Thyroid gland (tissue), 4 donors: ENCODE data around the gene GCNA. TPM values are rescaled to one million over a fixed set of nuclear protein-coding genes. Genes with fewer than 3 reads are reported as not detected.

Experiments
- DNase-seq, 2 donors: peaks; one replicate each; pipeline ENCODE4 v3.0.0-alpha.2; 2019
- H3K27ac ChIP-seq, 3 donors: fragments of 200-600 bp; sonication (generic); 1 replicate in 2 of 3; 2 replicates in 1 of 3; pipeline ENCODE4 v1.5.1; 2016 to 2019; ENCODE audit warnings: mild to moderate bottlenecking in 1 of 3, moderate library complexity in 1 of 3
- H3K27me3 ChIP-seq: fragments of 200-600 bp; sonication (generic); one replicate; pipeline ENCODE4 v1.5.1; 2019
- H3K36me3 ChIP-seq, 2 donors: fragments of 200-600 bp; sonication (generic); one replicate each; pipeline ENCODE4 v1.5.1; 2016 to 2019
- H3K4me1 ChIP-seq, 2 donors: fragments of 200-600 bp; sonication (generic); one replicate each; pipeline ENCODE4 v1.5.1; 2017 to 2019
- H3K4me3 ChIP-seq, 3 donors: fragments of 200-600 bp; sonication (generic); replicated peaks in 1 of 3; 1 replicate in 2 of 3; 2 replicates in 1 of 3; pipeline ENCODE4 v1.5.1; 2016; ENCODE audit warnings: mild to moderate bottlenecking in 1 of 3
- H3K9me3 ChIP-seq: fragments of 200-600 bp; sonication (generic); one replicate; pipeline ENCODE4 v1.5.1; 2017
- POLR2A ChIP-seq, 2 donors: fragments of 450-650 bp; IDR thresholded peaks; one replicate each; pipeline ENCODE4 v1.6.1; 2017; ENCODE audit warnings: antibody characterized with exemption in 2 of 2, mild to moderate bottlenecking in 2 of 2, moderate library complexity in 1 of 2
- WGBS, 2 donors: methylation state at CpG; one replicate each; pipeline ENCODE4 v1.1.5; 2017; 5-methylcytosine and 5-hydroxymethylcytosine counted together
- intact Hi-C: fragments of 100-400 bp; cut with DNase I; formaldehyde crosslinking; loops from one replicate; pipeline ENCODE4 v1.15.1; 2023
- total RNA-seq, 4 donors: library from RNA; depleted of rRNA; stranded (reverse); fragments of >200 nt; gene quantifications; one replicate each; pipeline ENCODE4 v1.2.3, GENCODE V29; 2016
- TF ChIP-seq, protein P1 (sequence below), 6 experiments: fragments of 200-600 bp in 3 of 6; fragments of 450-650 bp in 3 of 6; sonication (generic) in 3 of 6; IDR thresholded peaks; one replicate each; pipeline ENCODE4 v1.5.1; 2016 to 2019; ENCODE audit warnings: antibody characterized with exemption in 6 of 6, mild to moderate bottlenecking in 2 of 6, inconsistent platforms in 1 of 6, moderate library complexity in 1 of 6

The GCNA gene, protein sequence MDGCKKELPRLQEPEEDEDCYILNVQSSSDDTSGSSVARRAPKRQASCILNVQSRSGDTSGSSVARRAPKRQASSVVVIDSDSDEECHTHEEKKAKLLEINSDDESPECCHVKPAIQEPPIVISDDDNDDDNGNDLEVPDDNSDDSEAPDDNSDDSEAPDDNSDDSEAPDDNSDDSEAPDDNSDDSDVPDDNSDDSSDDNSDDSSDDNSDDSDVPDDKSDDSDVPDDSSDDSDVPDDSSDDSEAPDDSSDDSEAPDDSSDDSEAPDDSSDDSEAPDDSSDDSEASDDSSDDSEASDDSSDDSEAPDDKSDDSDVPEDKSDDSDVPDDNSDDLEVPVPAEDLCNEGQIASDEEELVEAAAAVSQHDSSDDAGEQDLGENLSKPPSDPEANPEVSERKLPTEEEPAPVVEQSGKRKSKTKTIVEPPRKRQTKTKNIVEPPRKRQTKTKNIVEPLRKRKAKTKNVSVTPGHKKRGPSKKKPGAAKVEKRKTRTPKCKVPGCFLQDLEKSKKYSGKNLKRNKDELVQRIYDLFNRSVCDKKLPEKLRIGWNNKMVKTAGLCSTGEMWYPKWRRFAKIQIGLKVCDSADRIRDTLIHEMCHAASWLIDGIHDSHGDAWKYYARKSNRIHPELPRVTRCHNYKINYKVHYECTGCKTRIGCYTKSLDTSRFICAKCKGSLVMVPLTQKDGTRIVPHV
- total RNA-seq = 1 to 10 TPM; 1.8 to 3.6 (median 2.5) TPM

DNA sequence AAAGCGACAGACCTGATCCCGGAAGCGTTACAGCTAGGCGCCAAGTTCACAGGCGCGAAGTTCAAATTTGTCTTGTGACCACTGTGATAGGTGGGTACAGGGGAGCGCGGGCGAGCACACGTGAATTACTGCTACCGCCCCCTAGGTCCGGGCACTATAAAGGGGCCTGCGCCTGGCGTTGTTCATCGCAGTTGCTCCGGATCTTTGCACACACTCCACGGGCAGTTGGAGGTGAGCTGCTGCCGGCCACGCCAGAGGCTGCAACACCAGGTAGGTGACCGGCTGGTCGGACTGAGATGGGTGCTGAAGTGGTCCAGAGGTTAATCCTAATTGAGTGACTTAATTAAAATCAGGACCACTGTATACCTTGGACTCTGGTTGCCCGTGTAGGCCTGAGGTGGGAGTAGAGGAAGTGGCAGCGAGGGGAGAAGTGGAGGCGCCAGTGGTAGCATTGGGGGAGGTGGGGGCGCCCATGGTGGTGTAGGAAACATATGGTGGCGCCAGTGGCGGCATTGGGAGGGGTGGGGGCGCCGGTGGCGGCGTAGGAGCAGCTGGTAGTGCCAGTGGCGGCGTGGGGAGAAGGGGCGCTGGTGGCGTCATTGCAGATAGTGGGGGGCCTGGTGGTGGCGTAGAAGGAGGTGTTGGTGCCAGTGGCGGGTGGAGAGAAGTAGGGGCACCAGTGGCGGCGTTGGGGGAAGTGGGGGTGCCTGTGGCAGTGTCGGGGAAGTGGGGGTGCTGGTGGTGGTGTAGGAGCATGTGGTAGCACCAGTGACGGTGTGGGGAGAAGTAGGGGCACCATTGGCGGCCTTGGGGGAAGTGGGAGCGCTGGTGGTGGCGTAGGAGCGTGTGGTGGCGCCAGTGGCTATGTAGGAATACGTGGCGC lies at the start of gene GCNA:
GCNA (plus strand) TSS at position 185 of the 883 bp plus-strand sequence. CDS start 2,385 bp downstream, outside the sequence.
- no peaks in the 10 kb centered on the region for H3K27me3 ChIP-seq
- H3K27ac ChIP-seq = no peak within 1 kb of the TSS
- 97 to 98% methylated on average over 34 to 40 of the region's 48 CpGs for WGBS, 2 donors
- H3K4me1 ChIP-seq = no peaks in the 10 kb centered on the region
- no peak within 1 kb of the TSS for H3K4me3 ChIP-seq
- intact Hi-C loops = no loop called here
- no peak for TF ChIP-seq POLR2A (IDR thresholded peaks at IDR 0.05)
- TF ChIP-seq, protein P1, sequence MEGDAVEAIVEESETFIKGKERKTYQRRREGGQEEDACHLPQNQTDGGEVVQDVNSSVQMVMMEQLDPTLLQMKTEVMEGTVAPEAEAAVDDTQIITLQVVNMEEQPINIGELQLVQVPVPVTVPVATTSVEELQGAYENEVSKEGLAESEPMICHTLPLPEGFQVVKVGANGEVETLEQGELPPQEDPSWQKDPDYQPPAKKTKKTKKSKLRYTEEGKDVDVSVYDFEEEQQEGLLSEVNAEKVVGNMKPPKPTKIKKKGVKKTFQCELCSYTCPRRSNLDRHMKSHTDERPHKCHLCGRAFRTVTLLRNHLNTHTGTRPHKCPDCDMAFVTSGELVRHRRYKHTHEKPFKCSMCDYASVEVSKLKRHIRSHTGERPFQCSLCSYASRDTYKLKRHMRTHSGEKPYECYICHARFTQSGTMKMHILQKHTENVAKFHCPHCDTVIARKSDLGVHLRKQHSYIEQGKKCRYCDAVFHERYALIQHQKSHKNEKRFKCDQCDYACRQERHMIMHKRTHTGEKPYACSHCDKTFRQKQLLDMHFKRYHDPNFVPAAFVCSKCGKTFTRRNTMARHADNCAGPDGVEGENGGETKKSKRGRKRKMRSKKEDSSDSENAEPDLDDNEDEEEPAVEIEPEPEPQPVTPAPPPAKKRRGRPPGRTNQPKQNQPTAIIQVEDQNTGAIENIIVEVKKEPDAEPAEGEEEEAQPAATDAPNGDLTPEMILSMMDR (IDR thresholded peaks at IDR 0.05) = no peak
- H3K36me3 ChIP-seq = peaks cover 13 to 14% of the 10 kb centered on the region in 2 donors
- H3K9me3 ChIP-seq = no peaks in the 10 kb centered on the region
- DNase-seq = no peak

DNA sequence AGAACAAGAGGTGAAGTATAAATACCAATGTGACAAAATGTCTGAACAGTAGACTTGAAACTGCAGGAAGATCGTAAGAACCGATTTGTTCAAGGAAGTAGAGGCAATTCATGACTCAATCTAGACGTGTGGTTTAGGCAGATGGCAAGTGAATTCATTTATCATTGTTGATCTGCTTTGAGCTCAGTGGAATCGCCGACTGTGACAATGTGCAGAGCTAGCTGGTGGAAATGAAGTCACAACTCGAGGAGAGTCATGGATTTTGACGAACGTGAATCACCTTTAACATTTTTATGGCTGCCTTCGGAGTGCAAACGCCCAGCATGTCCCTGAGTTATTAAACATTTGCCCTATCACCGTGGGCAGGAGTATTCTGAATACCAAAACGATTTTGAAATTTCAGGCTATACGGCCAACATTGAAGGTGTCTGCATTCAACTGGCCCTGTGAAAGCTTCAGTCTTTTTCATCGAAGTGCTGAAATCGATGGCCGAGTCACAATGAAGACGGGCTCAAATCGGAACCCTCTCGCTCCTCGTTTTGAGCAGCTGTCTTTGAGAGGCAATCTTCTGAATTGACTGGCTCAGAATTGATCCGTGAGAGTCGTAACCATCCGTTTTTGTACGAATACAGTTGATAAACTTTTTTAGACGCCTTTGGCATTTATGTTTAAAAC lies 46.0 kb upstream of the GCNA start:
- no peak for TF ChIP-seq POLR2A (IDR thresholded peaks at IDR 0.05)
- TF ChIP-seq, protein P1 (IDR thresholded peaks at IDR 0.05) = no peak
- no peaks in the 10 kb centered on the region for H3K27me3 ChIP-seq
- intact Hi-C loops = no loop called here
- peak overlapping the region; percentile 68 to 82 (median 71) for H3K27ac ChIP-seq
- peak overlapping the region in 2 of 3 donors; percentile 20 to 53 for H3K4me3 ChIP-seq
- H3K36me3 ChIP-seq = no peaks in the 10 kb centered on the region
- DNase-seq = peak in 1 of 2 donors; percentile 4
- H3K4me1 ChIP-seq = no peaks in the 10 kb centered on the region
- WGBS, 2 donors = 6 to 9% methylated on average over 19 to 25 of the region's 25 CpGs
- H3K9me3 ChIP-seq = no peaks in the 10 kb centered on the region

DNA sequence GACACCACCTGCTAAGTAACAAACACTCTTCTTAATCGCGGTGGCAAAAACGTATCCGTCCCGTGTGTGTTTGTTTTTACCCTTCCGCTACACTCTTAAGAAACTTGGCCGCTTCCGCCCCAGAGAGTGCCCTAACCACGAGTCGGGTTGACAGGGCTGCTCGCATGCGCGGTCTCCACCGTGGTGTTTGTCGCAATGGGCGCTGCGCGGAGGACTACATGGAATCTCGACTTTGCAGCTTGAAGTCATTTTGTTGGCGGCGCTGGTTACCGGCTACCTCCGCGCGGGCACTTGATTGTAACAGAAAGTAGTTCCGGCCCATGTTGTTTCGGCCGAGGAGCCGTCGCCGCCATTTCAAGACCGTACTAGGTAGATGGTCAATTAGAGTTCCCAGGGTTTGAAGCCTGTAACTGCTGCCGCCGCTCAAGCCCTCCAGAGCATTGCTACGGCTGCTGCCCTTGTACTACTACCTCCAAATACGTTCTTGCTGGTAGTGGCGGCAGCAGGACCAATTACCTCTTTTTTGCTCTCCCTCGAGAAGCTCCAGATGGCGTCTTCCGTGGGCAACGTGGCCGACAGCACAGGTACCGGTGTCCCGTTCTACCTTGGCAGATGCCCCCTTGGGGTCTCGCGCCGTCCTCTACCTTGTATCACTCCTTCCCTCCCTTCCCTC lies 45.3 kb upstream of the GCNA start, which contains the start of gene OGT:
OGT (plus strand) TSS at position 352 of the 673 bp plus-strand sequence; CDS start at position 548, 196 bp downstream.
- Histone ChIP-seq H3K9me3 (no peaks in the 10 kb centered on the region), H3K4me3 (peak within 1 kb of the TSS; percentile 33 to 82 (median 64)), H3K27ac (peak within 1 kb of the TSS; percentile 69 to 87 (median 82)), H3K36me3 (no peaks in the 10 kb centered on the region), H3K4me1 (no peaks in the 10 kb centered on the region), H3K27me3 (no peaks in the 10 kb centered on the region)
- peak; percentile 94 to 96 for DNase-seq
- 0% methylated on average over 18 to 29 of the region's 47 CpGs for WGBS, 2 donors
- TF ChIP-seq POLR2A (IDR thresholded peaks at IDR 0.05) = peak in 1 of 2 donors; percentile 81
- TF ChIP-seq, protein P1 (IDR thresholded peaks at IDR 0.05) = no peak
- intact Hi-C loops = no loop called here

DNA sequence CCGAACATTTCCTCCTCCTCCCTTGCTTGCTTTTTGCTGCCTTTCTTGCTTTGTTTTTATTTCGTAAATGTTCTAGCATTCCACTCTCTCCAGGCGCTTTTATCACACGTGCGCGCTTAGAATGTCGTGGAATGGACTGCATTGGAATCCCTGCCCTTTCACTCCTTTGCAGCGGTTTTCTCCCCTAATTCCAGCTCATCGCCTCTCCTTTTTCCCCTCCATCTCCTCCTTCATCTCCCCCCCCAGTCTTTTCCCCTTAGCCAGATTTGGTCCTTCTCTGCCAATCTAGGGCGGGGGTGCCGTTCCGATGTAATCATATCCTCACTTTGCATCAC lies 44.8 kb upstream of the GCNA start:
- Histone ChIP-seq H3K4me1 (no peaks in the 10 kb centered on the region), H3K9me3 (no peaks in the 10 kb centered on the region), H3K4me3 (peak overlapping the region; percentile 33 to 82 (median 64)), H3K27ac (peak overlapping the region; percentile 69 to 87 (median 82)), H3K36me3 (no peaks in the 10 kb centered on the region), H3K27me3 (no peaks in the 10 kb centered on the region)
- TF ChIP-seq, protein P1 (IDR thresholded peaks at IDR 0.05) = no peak
- TF ChIP-seq POLR2A (IDR thresholded peaks at IDR 0.05) = no peak
- intact Hi-C loops = no loop called here
- no peak for DNase-seq
- WGBS, 2 donors = 0 to 1% methylated on average over 11 to 12 of the region's 12 CpGs
